22Rv1 (cell line): ENCODE results near the gene MRTFB.

Experiments used
- H3K27ac ChIP-seq: fragments of 450-650 bp; 2 replicates; pipeline ENCODE4 v1.5.1; 2017
- ZFX ChIP-seq: fragments of 450-650 bp; IDR thresholded peaks from 2 replicates; pipeline ENCODE4 v1.6.1; 2017; ENCODE audit warnings: antibody characterized with exemption, borderline replicate concordance
- TF ChIP-seq, protein P1 (sequence below): fragments of 450-650 bp; IDR thresholded peaks from 2 replicates; pipeline ENCODE4 v1.5.1; 2017; ENCODE audit warnings: mild to moderate bottlenecking

The MRTFB gene

DNA sequence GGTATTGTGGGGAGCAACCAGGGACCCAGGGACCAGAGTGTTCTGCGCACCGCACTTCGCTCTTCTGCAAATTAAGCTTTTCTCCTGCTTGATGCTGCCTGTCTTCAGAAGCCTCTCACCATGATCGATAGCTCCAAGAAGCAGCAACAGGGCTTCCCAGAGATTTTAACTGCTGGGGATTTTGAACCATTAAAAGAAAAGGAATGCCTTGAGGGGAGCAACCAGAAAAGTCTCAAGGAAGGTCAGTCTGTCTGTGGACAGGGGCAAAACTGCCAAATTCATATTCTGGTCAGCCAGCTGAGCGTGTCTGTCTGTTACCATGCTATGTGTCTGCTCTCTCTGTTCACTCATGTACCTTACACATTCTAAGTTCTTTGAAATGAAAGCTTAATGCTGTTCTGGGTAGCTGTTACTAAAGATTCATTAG, 115.7 kb downstream of the MRTFB start:
- H3K27ac ChIP-seq = no peak overlapping the region
- TF ChIP-seq ZFX = no peak
- TF ChIP-seq, protein P1, sequence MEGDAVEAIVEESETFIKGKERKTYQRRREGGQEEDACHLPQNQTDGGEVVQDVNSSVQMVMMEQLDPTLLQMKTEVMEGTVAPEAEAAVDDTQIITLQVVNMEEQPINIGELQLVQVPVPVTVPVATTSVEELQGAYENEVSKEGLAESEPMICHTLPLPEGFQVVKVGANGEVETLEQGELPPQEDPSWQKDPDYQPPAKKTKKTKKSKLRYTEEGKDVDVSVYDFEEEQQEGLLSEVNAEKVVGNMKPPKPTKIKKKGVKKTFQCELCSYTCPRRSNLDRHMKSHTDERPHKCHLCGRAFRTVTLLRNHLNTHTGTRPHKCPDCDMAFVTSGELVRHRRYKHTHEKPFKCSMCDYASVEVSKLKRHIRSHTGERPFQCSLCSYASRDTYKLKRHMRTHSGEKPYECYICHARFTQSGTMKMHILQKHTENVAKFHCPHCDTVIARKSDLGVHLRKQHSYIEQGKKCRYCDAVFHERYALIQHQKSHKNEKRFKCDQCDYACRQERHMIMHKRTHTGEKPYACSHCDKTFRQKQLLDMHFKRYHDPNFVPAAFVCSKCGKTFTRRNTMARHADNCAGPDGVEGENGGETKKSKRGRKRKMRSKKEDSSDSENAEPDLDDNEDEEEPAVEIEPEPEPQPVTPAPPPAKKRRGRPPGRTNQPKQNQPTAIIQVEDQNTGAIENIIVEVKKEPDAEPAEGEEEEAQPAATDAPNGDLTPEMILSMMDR = no peak

DNA sequence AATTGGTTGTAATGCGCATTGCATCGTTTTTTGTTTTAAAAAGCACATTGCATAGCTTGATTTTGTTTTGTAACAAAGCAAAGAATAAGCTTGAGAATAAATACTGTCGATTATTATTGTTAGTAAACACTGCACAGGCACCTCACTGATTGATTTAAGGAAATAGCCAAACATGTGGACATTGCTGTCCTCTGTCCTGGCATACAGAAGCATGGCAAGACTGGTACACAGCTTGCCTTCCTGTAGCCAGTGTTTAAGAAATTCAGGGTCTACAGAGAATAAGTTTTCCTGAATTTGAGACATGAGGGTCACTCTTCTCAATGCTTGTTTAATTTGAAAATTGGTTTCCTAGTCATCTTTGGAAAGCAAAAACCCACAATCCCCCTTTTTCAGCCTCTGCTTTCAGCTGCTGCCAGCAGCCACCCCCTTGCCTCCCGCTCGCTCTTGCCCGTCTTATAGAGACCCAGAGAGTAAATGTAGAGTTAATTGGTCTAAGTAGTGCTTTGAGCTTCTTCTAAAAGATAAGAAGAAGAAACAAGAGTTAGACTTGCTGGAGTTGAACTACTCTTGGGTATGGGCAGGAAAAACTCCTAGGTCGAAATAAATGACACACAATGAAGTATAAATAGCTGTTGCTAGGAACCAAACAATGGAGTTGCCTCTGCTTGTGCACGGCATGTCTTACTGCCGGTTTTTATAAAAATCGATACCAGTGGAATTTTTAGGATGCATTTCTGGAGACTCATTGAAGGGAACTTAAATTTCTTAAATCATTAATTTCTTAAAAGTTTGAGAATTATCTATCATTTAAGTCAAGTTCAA, 116.6 kb downstream of the MRTFB start:
- no peak overlapping the region for H3K27ac ChIP-seq
- TF ChIP-seq, protein P1 = no peak
- no peak for TF ChIP-seq ZFX

DNA sequence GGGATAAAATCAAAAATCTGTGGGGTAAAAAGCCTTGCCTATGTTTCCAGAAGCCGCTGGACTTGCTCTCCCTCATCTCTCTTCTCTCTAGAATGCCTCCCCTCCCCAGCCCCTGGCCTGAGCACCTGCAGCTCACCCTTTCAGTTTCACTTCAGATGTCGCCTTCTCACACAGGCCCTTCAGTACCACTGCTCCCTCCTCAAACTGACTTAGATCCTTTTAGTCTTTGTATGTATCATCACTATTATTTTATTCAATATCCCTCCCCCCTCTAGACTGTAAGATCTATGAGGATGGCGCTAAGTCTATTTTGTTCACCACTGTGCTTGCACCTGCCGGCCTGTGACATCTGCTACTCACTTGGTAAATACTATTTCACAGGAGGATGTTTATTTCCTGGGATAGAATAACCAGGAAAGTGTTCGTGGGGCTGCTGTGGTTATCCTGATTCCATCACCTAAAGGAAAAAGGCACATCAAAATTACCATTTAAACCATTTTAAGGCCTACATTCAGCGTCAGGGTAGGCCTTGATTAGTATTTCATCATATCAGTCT, 122.3 kb downstream of the MRTFB start:
- no peak for TF ChIP-seq ZFX
- TF ChIP-seq, protein P1 = no peak
- H3K27ac ChIP-seq = no peak overlapping the region

DNA sequence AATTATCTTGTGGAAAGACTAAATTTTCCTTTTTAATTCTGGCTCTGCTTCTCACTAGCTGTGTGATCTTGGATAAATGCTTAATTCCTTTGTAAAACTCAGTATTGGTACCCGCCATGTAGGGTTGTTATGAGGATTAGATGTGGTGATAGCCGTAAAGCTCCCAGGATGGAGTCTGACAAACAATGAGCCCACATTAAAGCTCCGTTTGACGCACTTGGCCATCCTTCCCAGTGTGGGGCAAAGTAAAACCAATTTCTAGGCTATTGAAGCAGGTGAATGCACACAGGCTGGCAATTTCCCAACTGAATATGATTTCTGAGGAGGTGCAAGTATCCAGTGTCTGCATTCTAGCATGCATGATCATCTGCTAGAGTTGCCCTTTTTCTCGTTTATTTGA, 123.6 kb downstream of the MRTFB start:
- no peak for TF ChIP-seq ZFX
- TF ChIP-seq, protein P1 = no peak

DNA sequence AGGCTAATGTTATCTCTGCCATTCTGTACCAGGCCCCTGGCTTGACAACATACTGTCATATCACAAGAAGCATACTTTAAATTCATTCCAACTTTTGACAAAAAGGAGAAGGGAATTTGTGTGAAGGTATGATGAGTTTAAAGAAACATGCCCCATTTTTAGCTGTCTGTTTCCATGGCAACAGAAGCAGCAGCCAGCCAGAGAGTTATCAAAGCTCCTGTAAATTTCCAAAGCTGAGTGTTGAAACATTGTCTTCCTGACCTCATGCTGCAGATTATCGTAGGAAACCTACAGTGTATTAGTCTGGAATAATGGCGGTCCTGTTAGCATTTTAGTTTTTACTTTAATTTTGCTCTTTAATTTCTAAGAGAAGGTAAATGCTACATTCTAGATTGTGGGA, 124.9 kb downstream of the MRTFB start:
- no peak for TF ChIP-seq ZFX
- TF ChIP-seq, protein P1 = no peak
- no peak overlapping the region for H3K27ac ChIP-seq

More for the DNA sequence above, 123.6 kb downstream of the MRTFB start:
- no peak overlapping the region for H3K27ac ChIP-seq

DNA sequence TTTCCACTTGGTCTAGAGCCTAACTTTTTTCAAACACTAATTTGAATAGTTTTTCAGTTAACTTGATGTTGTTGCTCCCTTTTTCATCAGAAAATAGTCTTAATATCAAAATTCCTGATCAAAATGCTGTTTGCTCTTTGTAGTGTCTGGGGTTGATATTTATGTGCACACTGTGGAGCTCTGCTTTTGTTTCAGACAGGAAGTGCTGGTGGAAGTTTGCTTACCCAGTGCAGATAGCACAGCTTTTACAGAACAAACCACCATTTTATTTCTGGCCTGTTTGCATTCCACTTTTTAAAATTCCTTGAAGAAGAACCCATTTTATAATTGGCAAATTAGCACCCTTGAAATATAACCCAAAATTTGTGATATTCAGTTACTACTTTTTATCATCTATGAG, 125.4 kb downstream of the MRTFB start:
- H3K27ac ChIP-seq = no peak overlapping the region
- TF ChIP-seq, protein P1 = no peak
- no peak for TF ChIP-seq ZFX

DNA sequence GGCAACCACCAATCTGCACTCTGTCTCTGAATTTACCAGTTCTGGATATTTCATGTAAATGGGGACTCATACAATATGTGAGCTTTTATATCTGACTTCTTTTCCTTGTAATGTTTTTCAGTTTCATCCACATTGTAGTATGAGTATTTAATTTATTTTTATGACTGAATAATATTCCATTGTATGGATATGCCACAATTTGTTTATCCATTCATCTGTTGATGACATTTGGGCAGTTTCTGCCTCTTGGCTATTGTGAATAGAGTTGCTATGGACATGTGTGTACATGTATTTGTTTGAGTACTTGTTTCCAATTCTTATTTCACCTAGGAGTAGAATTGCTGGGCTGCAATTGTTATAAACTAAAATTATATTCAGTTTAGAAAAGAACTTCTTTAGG, 126.9 kb downstream of the MRTFB start:
- no peak overlapping the region for H3K27ac ChIP-seq
- TF ChIP-seq, protein P1 = no peak
- no peak for TF ChIP-seq ZFX
